UCSD-AML1 (cell line): ENCODE data around the gene CD177.
"Not testable (repeated sequence)": the region's sequence is repeated elsewhere in the genome, so short reads cannot be mapped to it uniquely, and the experiment has no call there.

ENCODE experiments used
- DNase-seq: peaks from one replicate; lab custom pipeline; 2025; ENCODE audit not compliant: unreplicated experiment; lab: John Stamatoyannopoulos, UW

Gene CD177, protein sequence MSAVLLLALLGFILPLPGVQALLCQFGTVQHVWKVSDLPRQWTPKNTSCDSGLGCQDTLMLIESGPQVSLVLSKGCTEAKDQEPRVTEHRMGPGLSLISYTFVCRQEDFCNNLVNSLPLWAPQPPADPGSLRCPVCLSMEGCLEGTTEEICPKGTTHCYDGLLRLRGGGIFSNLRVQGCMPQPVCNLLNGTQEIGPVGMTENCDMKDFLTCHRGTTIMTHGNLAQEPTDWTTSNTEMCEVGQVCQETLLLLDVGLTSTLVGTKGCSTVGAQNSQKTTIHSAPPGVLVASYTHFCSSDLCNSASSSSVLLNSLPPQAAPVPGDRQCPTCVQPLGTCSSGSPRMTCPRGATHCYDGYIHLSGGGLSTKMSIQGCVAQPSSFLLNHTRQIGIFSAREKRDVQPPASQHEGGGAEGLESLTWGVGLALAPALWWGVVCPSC

DNA sequence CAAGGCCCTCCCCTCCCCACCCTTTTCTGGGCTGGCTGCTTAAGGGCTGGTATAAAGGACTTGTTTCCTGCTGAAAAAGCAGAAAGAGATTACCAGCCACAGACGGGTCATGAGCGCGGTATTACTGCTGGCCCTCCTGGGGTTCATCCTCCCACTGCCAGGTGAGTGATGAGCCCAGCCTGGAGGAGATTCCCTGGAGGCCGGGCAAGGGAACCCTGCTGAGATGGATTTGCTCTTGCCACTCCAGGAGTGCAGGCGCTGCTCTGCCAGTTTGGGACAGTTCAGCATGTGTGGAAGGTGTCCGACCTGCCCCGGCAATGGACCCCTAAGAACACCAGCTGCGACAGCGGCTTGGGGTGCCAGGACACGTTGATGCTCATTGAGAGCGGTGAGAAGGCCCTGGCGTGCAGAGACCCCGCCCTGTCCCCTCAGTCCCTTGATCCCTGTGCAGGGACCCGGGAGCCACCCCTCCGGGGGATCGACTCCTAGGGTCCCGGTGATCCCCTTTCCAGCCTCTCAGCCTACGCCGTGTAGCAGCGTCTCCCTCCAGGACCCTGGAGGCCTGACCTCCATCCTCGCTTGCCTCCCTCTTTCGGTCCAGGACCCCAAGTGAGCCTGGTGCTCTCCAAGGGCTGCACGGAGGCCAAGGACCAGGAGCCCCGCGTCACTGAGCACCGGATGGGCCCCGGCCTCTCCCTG, at the start of gene CD177:
TSS of gene CD177 (plus strand) at position 81 of the 699 bp plus-strand sequence. CDS start at position 110, 29 bp downstream.
- DNase-seq = no peak

DNA sequence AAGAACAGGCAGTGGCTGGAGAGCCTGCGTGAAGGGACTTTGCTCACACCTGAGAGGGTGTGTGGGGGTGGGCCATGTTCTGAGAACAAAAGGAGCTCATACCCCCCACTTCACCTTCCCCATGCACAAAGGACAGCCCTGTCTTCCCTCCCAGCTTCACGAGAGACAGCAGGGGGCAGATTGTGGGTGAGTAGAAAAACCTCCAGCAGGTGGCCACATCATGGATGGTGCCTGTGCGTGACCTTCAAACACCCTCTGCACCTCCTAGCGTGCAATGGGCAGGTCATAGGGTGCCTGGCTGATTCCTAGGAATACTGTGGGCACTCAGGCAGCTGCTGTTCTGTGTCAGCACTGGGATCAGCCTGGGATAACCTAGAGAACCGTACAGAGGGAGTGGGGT, 47.8 kb upstream of the CD177 start:
- no peak for DNase-seq

DNA sequence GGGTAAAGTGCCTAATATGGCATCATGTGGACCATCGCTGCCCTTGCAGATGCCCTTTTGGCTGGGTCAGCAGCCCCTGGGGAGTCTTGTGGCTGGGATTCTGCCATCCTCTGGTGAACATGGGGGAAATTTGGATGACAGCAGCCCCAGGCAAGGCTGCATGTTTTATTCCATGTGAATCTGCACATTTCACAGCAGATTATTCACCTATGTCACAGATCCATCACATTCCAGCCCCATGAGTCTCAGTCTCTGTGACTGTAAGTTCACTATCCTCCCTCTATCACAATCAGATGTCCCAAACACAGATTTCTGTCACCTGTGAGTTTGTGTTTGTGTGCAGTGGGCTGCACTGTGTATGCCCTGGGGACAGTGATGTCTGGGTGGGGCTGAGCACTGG, 47.4 kb upstream of the CD177 start:
- no peak for DNase-seq

GRCh38 chr19:43308244-43308815, 45.2 kb upstream of the CD177 start:
- DNase-seq = no peak

DNA sequence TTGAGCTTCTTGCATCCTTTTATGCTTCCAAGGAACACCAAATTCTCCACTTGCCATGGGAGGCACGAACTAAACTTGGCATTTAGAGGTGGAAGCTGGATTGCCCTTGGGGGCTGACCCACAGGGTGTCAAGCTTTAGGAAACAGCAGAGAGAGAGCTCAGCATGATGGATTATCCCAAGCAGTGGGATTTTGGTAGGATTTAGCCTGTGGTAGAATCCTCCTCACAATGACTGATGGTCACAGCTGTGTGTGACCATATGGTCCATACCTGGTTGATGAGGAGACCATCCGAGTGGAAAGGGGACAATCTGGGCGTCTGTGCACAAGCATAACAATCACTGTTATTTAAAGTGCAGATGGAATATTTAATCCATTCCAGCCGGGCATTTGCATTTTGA, 44.0 kb upstream of the CD177 start:
- no peak for DNase-seq

DNA sequence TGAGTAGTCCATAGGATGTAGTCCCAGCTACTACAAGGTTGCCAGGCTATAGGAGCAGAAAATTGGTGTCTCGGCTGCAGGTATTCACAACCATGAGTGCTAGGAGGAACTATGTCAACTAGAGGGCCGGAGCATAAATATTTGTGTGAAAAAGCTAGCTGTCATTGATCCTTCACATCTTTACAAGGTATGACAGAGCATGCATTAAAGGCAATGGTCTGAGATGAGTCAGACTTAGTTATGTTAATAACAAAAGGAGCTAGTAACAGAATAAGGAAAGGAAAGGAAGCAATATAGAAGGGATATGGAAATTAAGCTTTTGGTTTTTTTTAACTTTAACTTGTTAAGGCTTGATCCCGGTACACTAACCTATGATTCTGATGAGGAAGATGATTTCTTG, 43.3 kb upstream of the CD177 start:
- no peak for DNase-seq

- DNase-seq = no peak
Observed at GRCh38 chr19:43311256-43311655, 42.2 kb upstream of the CD177 start.

GRCh38 chr19:43311706-43312105, 41.8 kb upstream of the CD177 start:
- no peak for DNase-seq

DNA sequence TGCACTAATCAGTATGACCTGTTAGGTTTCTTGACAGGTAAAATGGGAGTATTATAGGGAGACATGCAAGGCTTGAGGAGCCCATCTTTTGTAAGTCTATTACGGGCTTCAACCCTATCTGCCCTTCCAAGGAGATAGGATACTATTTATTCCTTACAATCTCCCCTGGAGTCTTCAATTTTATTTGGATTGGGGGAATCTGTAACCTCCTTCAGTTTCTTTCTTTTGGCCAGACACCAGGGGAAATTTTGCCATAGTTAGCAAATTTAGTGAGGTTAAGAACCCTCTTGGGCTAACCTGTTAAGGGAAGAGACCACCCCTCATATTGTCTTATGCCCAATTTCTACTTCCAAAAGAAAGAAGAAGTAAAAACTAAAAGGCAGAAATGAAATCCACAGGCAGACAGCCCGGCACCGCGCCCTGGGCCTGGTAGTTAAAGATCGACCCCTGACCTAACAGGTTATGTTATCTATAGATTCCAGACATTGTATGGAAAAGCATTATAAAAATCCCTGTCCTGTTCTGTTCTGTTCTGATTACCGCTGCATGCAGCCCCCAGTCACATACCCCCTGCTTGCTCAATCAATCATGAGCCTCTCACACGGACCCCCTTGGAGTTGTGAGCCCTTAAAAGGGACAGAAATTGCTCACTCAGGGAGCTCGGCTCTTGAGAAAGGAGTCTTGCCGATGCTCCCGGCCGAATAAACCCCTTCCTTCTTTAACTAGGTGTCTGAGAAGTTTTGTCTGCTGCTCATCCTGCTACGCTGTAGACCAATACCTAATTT, 39.6 kb upstream of the CD177 start:
- DNase-seq = no peak

- no peak for DNase-seq
Observed at GRCh38 chr19:43315851-43316250, 37.6 kb upstream of the CD177 start.

DNA sequence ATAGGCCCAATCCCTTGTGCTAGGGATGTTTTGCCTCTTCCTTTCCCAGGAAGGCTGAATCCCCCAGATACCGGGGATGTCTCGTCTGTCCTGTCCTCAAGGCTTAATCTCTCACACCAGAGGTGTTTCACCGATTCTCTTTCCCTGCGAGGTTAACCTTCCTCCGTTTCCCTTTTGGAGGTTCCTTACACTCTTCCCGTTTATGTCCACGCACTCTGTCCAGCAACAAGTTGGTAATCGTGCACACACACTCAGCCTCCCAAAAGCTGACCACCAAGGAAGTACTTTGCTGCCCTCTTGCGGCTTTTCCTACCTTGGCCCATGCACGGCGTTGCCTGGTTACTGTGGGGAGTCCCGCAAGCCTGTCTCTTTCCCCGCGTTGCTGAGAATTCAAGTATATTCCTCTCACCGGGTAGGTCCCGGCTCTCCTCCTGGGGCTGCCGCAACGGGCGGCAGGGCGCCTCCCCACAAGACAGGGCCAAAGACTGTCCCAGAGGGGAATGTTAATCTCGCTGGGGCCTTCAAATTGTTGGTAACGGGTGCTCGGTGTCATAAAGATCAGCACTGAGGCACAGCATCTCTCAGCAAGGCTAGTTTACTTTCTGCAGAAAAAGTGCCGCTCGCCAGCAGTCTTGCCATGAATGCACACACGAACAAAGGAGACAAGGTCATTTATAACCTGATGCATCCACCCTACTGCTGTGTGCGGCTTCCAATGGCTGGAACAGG, 36.7 kb upstream of the CD177 start:
- peak; percentile 29 for DNase-seq

DNA sequence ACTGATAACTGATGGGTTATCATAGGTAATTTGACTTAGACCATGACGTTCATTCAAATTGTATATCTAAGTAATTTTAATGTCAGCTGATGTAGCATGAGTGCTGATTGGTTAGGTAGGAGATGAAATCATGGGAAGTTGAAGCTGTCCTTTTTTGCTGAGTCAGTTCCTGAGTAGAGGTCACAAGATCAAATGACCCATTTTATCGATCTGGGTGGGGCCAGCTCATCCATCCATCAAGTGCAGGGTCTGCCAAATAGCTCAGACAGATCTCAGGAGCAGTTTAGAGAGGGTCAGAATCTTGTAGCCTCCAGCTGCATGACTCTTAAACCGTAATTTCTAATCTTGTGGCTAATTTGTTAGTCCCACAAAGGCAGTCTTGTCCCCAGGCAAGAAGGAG, 35.3 kb upstream of the CD177 start:
- DNase-seq = no peak

- DNase-seq = no peak
Observed at GRCh38 chr19:43318796-43319314, 34.6 kb upstream of the CD177 start.

DNA sequence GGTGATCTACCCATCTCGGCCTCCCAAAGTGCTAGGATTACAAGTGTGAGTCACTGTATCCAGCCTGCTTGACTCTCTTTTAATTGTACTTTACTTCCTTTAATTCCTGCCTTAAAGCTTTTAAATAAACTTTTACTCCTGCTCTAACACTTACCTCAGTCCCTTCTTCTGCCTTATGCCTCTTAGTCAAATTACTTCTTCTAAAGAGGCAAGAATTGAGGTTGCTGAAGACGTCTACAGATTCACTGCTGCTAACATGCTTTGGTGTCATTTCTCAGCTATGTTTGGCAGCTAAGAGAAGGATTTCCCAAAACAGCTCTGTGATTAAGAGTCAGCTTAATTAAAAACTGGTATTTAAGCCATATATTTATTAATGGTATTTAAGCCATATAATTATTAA, 32.9 kb upstream of the CD177 start:
- DNase-seq = no peak

DNA sequence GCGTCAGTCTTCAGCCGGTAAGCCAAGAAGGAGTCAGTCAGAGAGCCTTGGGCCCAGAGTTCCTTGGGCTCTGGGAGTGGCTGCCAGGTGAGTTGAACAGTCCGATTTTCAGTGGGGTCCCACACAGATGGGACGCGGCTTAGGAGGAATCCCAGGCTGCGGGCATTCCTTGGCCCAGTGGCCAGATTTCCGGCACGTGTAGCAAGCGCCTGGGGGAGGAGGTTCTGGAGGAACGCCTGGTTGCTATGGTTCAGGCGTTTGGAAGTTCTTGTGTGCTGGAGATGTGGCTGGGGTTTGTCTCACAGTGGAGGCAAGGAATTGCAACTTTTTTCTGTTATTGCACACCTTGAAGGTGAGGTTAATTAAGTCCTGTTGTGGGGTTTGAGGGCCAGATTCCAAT, 26.7 kb upstream of the CD177 start:
- not testable (repeated sequence) for DNase-seq

GRCh38 chr19:43328561-43328960, 24.9 kb upstream of the CD177 start:
- DNase-seq = not testable (repeated sequence)

DNA sequence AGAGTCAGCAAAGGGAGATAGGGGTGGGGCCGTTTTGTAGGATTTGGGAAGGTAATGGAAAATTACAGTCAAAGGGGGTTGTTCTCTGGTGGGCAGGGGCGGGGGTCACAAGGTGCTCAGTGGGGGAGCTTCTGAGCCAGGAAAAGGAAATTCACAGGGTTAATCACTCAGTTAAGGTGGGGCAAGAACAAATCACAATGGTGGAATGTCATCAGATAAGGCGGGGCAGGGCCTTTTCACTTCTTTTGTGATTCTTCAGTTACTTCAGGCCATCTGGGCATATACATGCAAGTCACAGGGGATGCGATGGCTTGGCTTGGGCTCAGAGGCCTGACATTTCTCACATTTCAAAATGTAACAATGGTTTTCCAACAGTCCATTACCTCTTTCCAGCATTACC, 24.4 kb upstream of the CD177 start:
- DNase-seq = not testable (repeated sequence)

GRCh38 chr19:43329989-43330388, 23.5 kb upstream of the CD177 start:
- DNase-seq = no peak

DNA sequence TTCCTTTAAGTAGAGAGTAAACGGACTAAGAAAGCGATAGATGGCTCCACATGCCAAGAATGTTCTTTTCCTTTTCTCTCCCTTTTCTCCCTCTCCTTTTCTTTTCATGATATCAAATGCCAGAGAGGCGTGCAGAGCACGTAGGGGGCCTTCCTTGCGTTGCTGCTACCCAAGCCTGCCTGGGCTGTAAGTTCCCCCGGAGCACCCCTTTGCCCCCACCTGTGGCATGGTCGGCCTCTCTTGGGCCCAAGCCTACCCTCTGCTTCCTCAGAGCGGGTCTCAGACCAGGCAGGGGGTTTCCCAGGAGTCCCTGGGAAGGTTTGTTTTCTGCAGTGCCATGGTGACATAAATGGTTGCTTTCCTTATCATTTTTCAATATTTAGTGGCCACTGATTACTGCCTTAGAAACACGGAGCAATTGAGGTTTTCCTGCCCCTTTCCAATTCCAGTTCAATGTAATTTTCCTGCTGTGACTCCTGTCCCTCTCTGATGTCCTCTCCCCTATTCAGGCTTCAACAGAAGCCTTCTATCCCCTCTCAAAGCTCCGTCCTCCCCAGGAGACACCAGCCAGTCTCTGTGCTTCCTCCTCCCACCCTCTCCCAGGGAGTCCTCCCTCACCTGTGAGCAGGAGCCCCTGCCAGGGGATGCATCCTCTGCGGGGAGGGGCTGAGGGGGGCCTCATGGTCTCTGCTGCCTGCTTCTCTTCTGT, 22.6 kb upstream of the CD177 start:
- no peak for DNase-seq
